ENCODE measurements around the gene GPR17.
A peak's percentile ranks its signal among the peaks of the same experiment; 100 is the strongest.

Gene GPR17

GRCh38 chr2:127681976-127682857, 36.3 kb downstream of the GPR17 start:
- Histone ChIP-seq H3K4me3 (ENCODE audit: low read depth in 1 of 2, low read length in 2 of 2) (no peak overlapping the region), H3K27me3 (ENCODE audit: control insufficient read depth in 1 of 2, insufficient read depth in 2 of 2, low read length in 2 of 2) (no peaks in the 10 kb centered on the region), H3K27ac (ENCODE audit: low read depth, low read length) (peak overlapping the region; percentile 90), H3K4me1 (ENCODE audit: insufficient read depth, low read length) (peaks cover 53% of the 10 kb centered on the region), H3K9me3 (ENCODE audit: low read length) (no peaks in the 10 kb centered on the region), H3K36me3 (ENCODE audit: insufficient read depth, low read length) (no peaks in the 10 kb centered on the region), H3K9ac (ENCODE audit: low read length) (no peak overlapping the region)

GRCh38 chr2:127683056-127683455, 37.1 kb downstream of the GPR17 start:
- no peaks in the 10 kb centered on the region for H3K36me3 ChIP-seq (ENCODE audit: insufficient read depth, low read length)
- H3K27me3 ChIP-seq (ENCODE audit: control insufficient read depth in 1 of 2, insufficient read depth in 2 of 2, low read length in 2 of 2), result no peaks in the 10 kb centered on the region
- no peaks in the 10 kb centered on the region for H3K9me3 ChIP-seq (ENCODE audit: low read length)
- peaks cover 48% of the 10 kb centered on the region for H3K4me1 ChIP-seq (ENCODE audit: insufficient read depth, low read length)
- no peak overlapping the region for H3K9ac ChIP-seq (ENCODE audit: low read length)
- H3K27ac ChIP-seq (ENCODE audit: low read depth, low read length), result peak overlapping the region; percentile 90
- no peak overlapping the region for H3K4me3 ChIP-seq (ENCODE audit: low read depth in 1 of 2, low read length in 2 of 2)

GRCh38 chr2:127683757-127684156, 37.8 kb downstream of the GPR17 start:
- Histone ChIP-seq H3K27me3 (ENCODE audit: control insufficient read depth in 1 of 2, insufficient read depth in 2 of 2, low read length in 2 of 2) (no peaks in the 10 kb centered on the region), H3K27ac (ENCODE audit: low read depth, low read length) (peak overlapping the region; percentile 82), H3K4me3 (ENCODE audit: low read depth in 1 of 2, low read length in 2 of 2) (no peak overlapping the region), H3K9ac (ENCODE audit: low read length) (no peak overlapping the region), H3K36me3 (ENCODE audit: insufficient read depth, low read length) (no peaks in the 10 kb centered on the region), H3K9me3 (ENCODE audit: low read length) (no peaks in the 10 kb centered on the region), H3K4me1 (ENCODE audit: insufficient read depth, low read length) (peaks cover 48% of the 10 kb centered on the region)

- Histone ChIP-seq H3K9me3 (ENCODE audit: low read length) (no peaks in the 10 kb centered on the region), H3K36me3 (ENCODE audit: insufficient read depth, low read length) (no peaks in the 10 kb centered on the region), H3K4me3 (ENCODE audit: low read depth in 1 of 2, low read length in 2 of 2) (no peak overlapping the region), H3K4me1 (ENCODE audit: insufficient read depth, low read length) (peaks cover 47% of the 10 kb centered on the region), H3K27ac (ENCODE audit: low read depth, low read length) (peak overlapping the region; percentile 57), H3K9ac (ENCODE audit: low read length) (no peak overlapping the region), H3K27me3 (ENCODE audit: control insufficient read depth in 1 of 2, insufficient read depth in 2 of 2, low read length in 2 of 2) (no peaks in the 10 kb centered on the region)
Measured at GRCh38 chr2:127685410-127686080, 39.6 kb downstream of the GPR17 start.

- Histone ChIP-seq H3K9ac (ENCODE audit: low read length) (no peak overlapping the region), H3K4me1 (ENCODE audit: insufficient read depth, low read length) (peaks cover 21% of the 10 kb centered on the region), H3K27me3 (ENCODE audit: control insufficient read depth in 1 of 2, insufficient read depth in 2 of 2, low read length in 2 of 2) (no peaks in the 10 kb centered on the region), H3K9me3 (ENCODE audit: low read length) (no peaks in the 10 kb centered on the region), H3K4me3 (ENCODE audit: low read depth in 1 of 2, low read length in 2 of 2) (no peak overlapping the region), H3K27ac (ENCODE audit: low read depth, low read length) (no peak overlapping the region), H3K36me3 (ENCODE audit: insufficient read depth, low read length) (no peaks in the 10 kb centered on the region)
Measured at GRCh38 chr2:127688405-127688804, 42.5 kb downstream of the GPR17 start.

GRCh38 chr2:127690696-127691095, 44.7 kb downstream of the GPR17 start:
- Histone ChIP-seq H3K4me1 (ENCODE audit: insufficient read depth, low read length) (peaks cover 8% of the 10 kb centered on the region), H3K27ac (ENCODE audit: low read depth, low read length) (no peak overlapping the region), H3K9ac (ENCODE audit: low read length) (no peak overlapping the region), H3K36me3 (ENCODE audit: insufficient read depth, low read length) (no peaks in the 10 kb centered on the region), H3K27me3 (ENCODE audit: control insufficient read depth in 1 of 2, insufficient read depth in 2 of 2, low read length in 2 of 2) (no peaks in the 10 kb centered on the region), H3K9me3 (ENCODE audit: low read length) (no peaks in the 10 kb centered on the region), H3K4me3 (ENCODE audit: low read depth in 1 of 2, low read length in 2 of 2) (no peak overlapping the region)

GRCh38 chr2:127694986-127695385, 49.0 kb downstream of the GPR17 start:
- Histone ChIP-seq H3K9me3 (ENCODE audit: low read length) (no peaks in the 10 kb centered on the region), H3K4me1 (ENCODE audit: insufficient read depth, low read length) (no peaks in the 10 kb centered on the region), H3K27me3 (ENCODE audit: control insufficient read depth in 1 of 2, insufficient read depth in 2 of 2, low read length in 2 of 2) (no peaks in the 10 kb centered on the region), H3K4me3 (ENCODE audit: low read depth in 1 of 2, low read length in 2 of 2) (no peak overlapping the region), H3K27ac (ENCODE audit: low read depth, low read length) (no peak overlapping the region), H3K9ac (ENCODE audit: low read length) (peak overlapping the region; percentile 49), H3K36me3 (ENCODE audit: insufficient read depth, low read length) (no peaks in the 10 kb centered on the region)

GRCh38 chr2:127695491-127696472, 49.8 kb downstream of the GPR17 start:
- Histone ChIP-seq H3K4me3 (ENCODE audit: low read depth in 1 of 2, low read length in 2 of 2) (peak overlapping the region; percentile 35 to 38), H3K27ac (ENCODE audit: low read depth, low read length) (no peak overlapping the region)

GRCh38 chr2:127697482-127698180, 51.7 kb downstream of the GPR17 start:
- no peaks in the 10 kb centered on the region for H3K36me3 ChIP-seq (ENCODE audit: insufficient read depth, low read length)
- H3K9me3 ChIP-seq (ENCODE audit: low read length), result no peaks in the 10 kb centered on the region
- no peak overlapping the region for H3K27ac ChIP-seq (ENCODE audit: low read depth, low read length)
- H3K4me1 ChIP-seq (ENCODE audit: insufficient read depth, low read length), result peaks cover 14% of the 10 kb centered on the region
- no peak overlapping the region for H3K4me3 ChIP-seq (ENCODE audit: low read depth in 1 of 2, low read length in 2 of 2)
- no peak overlapping the region for H3K9ac ChIP-seq (ENCODE audit: low read length)
- H3K27me3 ChIP-seq (ENCODE audit: control insufficient read depth in 1 of 2, insufficient read depth in 2 of 2, low read length in 2 of 2), result no peaks in the 10 kb centered on the region

More at GRCh38 chr2:127695491-127696472, 49.8 kb downstream of the GPR17 start:
- Histone ChIP-seq H3K9me3 (ENCODE audit: low read length) (no peaks in the 10 kb centered on the region), H3K36me3 (ENCODE audit: insufficient read depth, low read length) (no peaks in the 10 kb centered on the region), H3K27me3 (ENCODE audit: control insufficient read depth in 1 of 2, insufficient read depth in 2 of 2, low read length in 2 of 2) (no peaks in the 10 kb centered on the region), H3K4me1 (ENCODE audit: insufficient read depth, low read length) (peaks cover 6% of the 10 kb centered on the region), H3K9ac (ENCODE audit: low read length) (peak overlapping the region; percentile 49)

GRCh38 chr2:127698553-127699355, 52.8 kb downstream of the GPR17 start:
- peaks cover 5% of the 10 kb centered on the region for H3K36me3 ChIP-seq (ENCODE audit: insufficient read depth, low read length)
- no peaks in the 10 kb centered on the region for H3K27me3 ChIP-seq (ENCODE audit: control insufficient read depth in 1 of 2, insufficient read depth in 2 of 2, low read length in 2 of 2)
- H3K27ac ChIP-seq (ENCODE audit: low read depth, low read length), result no peak overlapping the region
- H3K4me1 ChIP-seq (ENCODE audit: insufficient read depth, low read length), result peaks cover 25% of the 10 kb centered on the region
- no peaks in the 10 kb centered on the region for H3K9me3 ChIP-seq (ENCODE audit: low read length)
- H3K4me3 ChIP-seq (ENCODE audit: low read depth in 1 of 2, low read length in 2 of 2), result no peak overlapping the region
- H3K9ac ChIP-seq (ENCODE audit: low read length), result no peak overlapping the region

Measured in muscle layer of colon (tissue), 2 donors.